Keratinocyte (primary cell): ENCODE data around the gene FAR1. TPM values are rescaled to one million over a fixed set of nuclear protein-coding genes. Genes with fewer than 3 reads are reported as not detected.

ENCODE experiments used
- DNase-seq: peaks from one replicate; pipeline ENCODE4 v3.0.0-alpha.2; 2011; ENCODE audit warnings: low read depth, missing footprints, low spot score
- FAIRE-seq: peaks from 2 replicates; lab custom pipeline; 2011; peaks lifted over from hg19 to GRCh38; lab: Jason Lieb, UNC
- H2AFZ ChIP-seq: 2 replicates; pipeline ENCODE4 v1.6.0; 2012; ENCODE audit warnings: low read length, control low read depth, inconsistent platforms; ENCODE audit not compliant: control insufficient read depth
- H3K27ac ChIP-seq: 2 replicates; pipeline ENCODE4 v1.5.1; 2011; ENCODE audit warnings: low read length; ENCODE audit not compliant: control insufficient read depth, insufficient read depth
- H3K27me3 ChIP-seq: 3 replicates; pipeline ENCODE4 v1.6.0; 2011; ENCODE audit warnings: low read length; ENCODE audit not compliant: control insufficient read depth, insufficient read depth; ENCODE audit errors: extremely low read depth
- H3K36me3 ChIP-seq, 2 experiments: 2 replicates in 1 of 2; 3 replicates in 1 of 2; pipeline ENCODE4 v1.5.1; 2011; ENCODE audit warnings: low read length in 2 of 2, mild to moderate bottlenecking in 1 of 2; ENCODE audit not compliant: control insufficient read depth in 2 of 2, insufficient read depth in 2 of 2; ENCODE audit errors: extremely low read depth in 1 of 2
- H3K4me1 ChIP-seq: 3 replicates; pipeline ENCODE4 v1.5.1; 2011; ENCODE audit warnings: low read length; ENCODE audit not compliant: control insufficient read depth, insufficient read depth; ENCODE audit errors: extremely low read depth
- H3K4me2 ChIP-seq: 3 replicates; pipeline ENCODE4 v1.6.0; 2011; ENCODE audit warnings: low read depth, low read length; ENCODE audit not compliant: control insufficient read depth, insufficient read depth; ENCODE audit errors: extremely low read depth
- H3K4me3 ChIP-seq, 3 experiments: fragments of 200-600 bp in 1 of 3; sonication (generic) in 1 of 3; 2 replicates in 2 of 3; 3 replicates in 1 of 3; pipeline ENCODE4 v1.5.1; 2011 to 2016; ENCODE audit warnings: low read length in 3 of 3, mild to moderate bottlenecking in 3 of 3, control low read depth in 2 of 3, inconsistent platforms in 1 of 3, low read depth in 1 of 3, mixed read lengths in 1 of 3, mixed run types in 1 of 3, moderate library complexity in 1 of 3; ENCODE audit not compliant: control insufficient read depth in 2 of 3, insufficient read depth in 2 of 3; ENCODE audit errors: extremely low read depth in 1 of 3
- H3K79me2 ChIP-seq: 2 replicates; pipeline ENCODE4 v1.6.0; 2012; ENCODE audit warnings: low read length; ENCODE audit not compliant: control insufficient read depth, insufficient read depth
- H3K9ac ChIP-seq: 3 replicates; pipeline ENCODE4 v1.6.0; 2011; ENCODE audit warnings: low read length; ENCODE audit not compliant: control insufficient read depth, insufficient read depth; ENCODE audit errors: extremely low read depth
- H3K9me1 ChIP-seq: 3 replicates; pipeline ENCODE4 v1.6.0; 2011; ENCODE audit warnings: low read length; ENCODE audit not compliant: control insufficient read depth, insufficient read depth; ENCODE audit errors: extremely low read depth
- H3K9me3 ChIP-seq: 2 replicates; pipeline ENCODE4 v1.5.1; 2012; ENCODE audit warnings: low read depth, low read length; ENCODE audit not compliant: control insufficient read depth
- H4K20me1 ChIP-seq: 3 replicates; pipeline ENCODE4 v1.6.0; 2011; ENCODE audit warnings: low read length; ENCODE audit not compliant: control insufficient read depth, insufficient read depth; ENCODE audit errors: extremely low read depth
- CTCF ChIP-seq, 3 experiments: IDR thresholded peaks in 1 of 3; conservative IDR thresholded peaks in 1 of 3; optimal IDR thresholded peaks in 1 of 3; 2 replicates in 2 of 3; 3 replicates in 1 of 3; pipeline versions ENCODE3 to v1.5.1; 2011; ENCODE audit warnings: low read length in 3 of 3, mild to moderate bottlenecking in 3 of 3, moderate library complexity in 2 of 3, control low read depth in 1 of 3, inconsistent platforms in 1 of 3; ENCODE audit not compliant: insufficient read depth in 2 of 3; ENCODE audit errors: extremely low read depth in 1 of 3
- EZH2 ChIP-seq: IDR thresholded peaks from one replicate; pipeline ENCODE4 v1.6.1; 2012; ENCODE audit warnings: inconsistent platforms, mild to moderate bottlenecking, low read length, moderate library complexity
- dilution Hi-C: fragments of 300-500 bp; cut with MboI; formaldehyde crosslinking; loops from one replicate; pipeline ENCODE4 v1.7.0; 2020; ENCODE audit warnings: low sequenced_read_pairs; ENCODE audit not compliant: extremely low pct_ligation_motif_present
- polyA plus RNA-seq, 5 experiments: library from polyadenylated mRNA; depleted of rRNA in 3 of 5; stranded (reverse) in 3 of 5; stranded (forward) in 1 of 5; unstranded in 1 of 5; fragments of >200 nt; gene quantifications; 1 replicate in 1 of 5; 2 replicates in 3 of 5; 3 replicates in 1 of 5; pipeline versions ENCODE4 v1.2.1 to v1.2.3, GENCODE V29; 2011 to 2012; ENCODE audit warnings: missing spikeins in 2 of 5, low read depth in 1 of 5, low replicate concordance in 1 of 5

FAR1 gene
- polyA plus RNA-seq, 1 donor (not counting 4 experiments of a cell fraction or from before 2014, with no cell fraction given), result 140 TPM

GRCh38 chr11:13762718-13763117 is 94.2 kb downstream of the FAR1 start:
- H3K27ac ChIP-seq, result no peak overlapping the region
- no peak overlapping the region for H3K4me3 ChIP-seq
- H3K27me3 ChIP-seq, result no peaks in the 10 kb centered on the region
- no peak for TF ChIP-seq EZH2
- TF ChIP-seq CTCF (optimal IDR thresholded peaks at IDR 0.05 in 1 of 3, IDR thresholded peaks at IDR 0.05 in 1 of 3, conservative IDR thresholded peaks at IDR 0.05 in 1 of 3; ENCODE audit: extremely low read depth in 1 of 3, insufficient read depth in 2 of 3, low read length in 3 of 3), result no peak
- FAIRE-seq (no peak), DNase-seq (no peak)
- no peaks in the 10 kb centered on the region for H3K4me1 ChIP-seq
- no peaks in the 10 kb centered on the region for H3K9me1 ChIP-seq
- no peaks in the 10 kb centered on the region for H3K79me2 ChIP-seq
- no peaks in the 10 kb centered on the region for H4K20me1 ChIP-seq
- H3K36me3 ChIP-seq, result no peaks in the 10 kb centered on the region
- dilution Hi-C loops, result loop anchor here (25.0 kb wide), 2 partner anchors 200 to 475 kb away; partner anchors contain the start of gene SPON1
- no peak overlapping the region for H3K4me2 ChIP-seq
- H2AFZ ChIP-seq, result no peak overlapping the region
- H3K9ac ChIP-seq, result no peak overlapping the region
- no peaks in the 10 kb centered on the region for H3K9me3 ChIP-seq

- no peak overlapping the region for H3K27ac ChIP-seq
- H4K20me1 ChIP-seq, result no peaks in the 10 kb centered on the region
- H3K4me3 ChIP-seq, result no peak overlapping the region
- H3K9ac ChIP-seq, result no peak overlapping the region
- no peak overlapping the region for H3K4me2 ChIP-seq
- H3K79me2 ChIP-seq, result no peaks in the 10 kb centered on the region
- no peaks in the 10 kb centered on the region for H3K4me1 ChIP-seq
- no peak overlapping the region for H2AFZ ChIP-seq
- H3K27me3 ChIP-seq, result peaks cover 2% of the 10 kb centered on the region
- no peak for TF ChIP-seq CTCF (optimal IDR thresholded peaks at IDR 0.05 in 1 of 3, IDR thresholded peaks at IDR 0.05 in 1 of 3, conservative IDR thresholded peaks at IDR 0.05 in 1 of 3; ENCODE audit: extremely low read depth in 1 of 3, insufficient read depth in 2 of 3, low read length in 3 of 3)
- TF ChIP-seq EZH2, result no peak
- DNase-seq (no peak), FAIRE-seq (no peak)
- H3K9me1 ChIP-seq, result no peaks in the 10 kb centered on the region
- H3K36me3 ChIP-seq, result no peaks in the 10 kb centered on the region
- H3K9me3 ChIP-seq, result no peaks in the 10 kb centered on the region
- dilution Hi-C loops, result loop anchor here (25.0 kb wide), 2 partner anchors 199 to 474 kb away; partner anchors contain the start of gene SPON1
Observed at GRCh38 chr11:13763341-13763740, 94.9 kb downstream of the FAR1 start.
